C4-2B (cell line): Measurements from ENCODE around the gene RCOR1.

Experiments
- CTCF ChIP-seq: fragments of 450-650 bp; conservative IDR thresholded peaks from 2 replicates; pipeline ENCODE4 v1.5.1; 2017; ENCODE audit warnings: mild to moderate bottlenecking
- ZFX ChIP-seq: fragments of 450-650 bp; IDR thresholded peaks from 2 replicates; pipeline ENCODE4 v1.6.1; 2017

GRCh38 chr14:102750376-102750775 lies 157.9 kb downstream of the RCOR1 start:
- no peak for TF ChIP-seq CTCF
- no peak for TF ChIP-seq ZFX
